H1 (cell line): ENCODE results near the gene MTFR1L. TPM values are rescaled to one million over a fixed set of nuclear protein-coding genes. Genes with fewer than 3 reads are reported as not detected.

Experiments
- CBX8 ChIP-seq: fragments of 300-800, 300-1000 bp; sonication (generic); IDR thresholded peaks from 2 replicates; pipeline ENCODE4 v1.7.1; 2016; ENCODE audit warnings: low read depth, low read length, borderline replicate concordance
- MAFK ChIP-seq: IDR thresholded peaks from 2 replicates; pipeline ENCODE4 v1.6.1; 2012; ENCODE audit warnings: low read depth, mild to moderate bottlenecking, improper control_type of control experiment, low read length
- SP4 ChIP-seq: IDR thresholded peaks from 2 replicates; pipeline ENCODE4 v1.6.1; 2012; ENCODE audit warnings: low read length, inconsistent platforms
- YY1 ChIP-seq: IDR thresholded peaks from 2 replicates; pipeline ENCODE4 v1.6.1; 2011; ENCODE audit warnings: low read depth, mild to moderate bottlenecking, low read length
- polyA plus RNA-seq, 7 experiments: library from polyadenylated mRNA; depleted of rRNA in 3 of 7; stranded (reverse) in 5 of 7; unstranded in 2 of 7; fragments of >200 nt in 5 of 7; fragments of 200-250 nt in 2 of 7; gene quantifications; 1 replicate in 5 of 7; 2 replicates in 1 of 7; 4 replicates in 1 of 7; pipeline versions ENCODE4 v1.2.1 to v1.2.3, GENCODE V29; 2011 to 2013; ENCODE audit warnings: missing spikeins in 2 of 7, mixed read lengths in 2 of 7
- total RNA-seq: library from RNA; stranded (reverse); fragmentation: NEBNext Ultra II Directional; extraction: Animal tissue kit (Norgen Biotek cat#: 25700); gene quantifications from 2 replicates; pipeline ENCODE4 v1.2.1, GENCODE V29; 2021
- TF ChIP-seq, protein P1 (sequence below): fragments of 300-600 bp; sonication (generic); IDR thresholded peaks from 2 replicates; pipeline ENCODE4 v1.7.1; 2012; ENCODE audit warnings: low read length, moderate library complexity, mild to moderate bottlenecking, inconsistent platforms; ENCODE audit not compliant: insufficient replicate concordance
- TF ChIP-seq, protein P2 (sequence below), 3 experiments: IDR thresholded peaks; 1 replicate in 2 of 3; 2 replicates in 1 of 3; pipeline versions ENCODE4 v1.5.1 to v1.6.1; 2011; ENCODE audit warnings: low read length in 3 of 3, mild to moderate bottlenecking in 3 of 3, inconsistent platforms in 2 of 3, low read depth in 1 of 3, moderate library complexity in 1 of 3; ENCODE audit not compliant: insufficient read depth in 1 of 3; ENCODE audit errors: control extremely low read depth in 1 of 3
- TF ChIP-seq, protein P3 (sequence below): IDR thresholded peaks from 2 replicates; pipeline ENCODE4 v1.6.1; 2012; ENCODE audit warnings: inconsistent platforms

MTFR1L gene
- total and polyA plus RNA-seq, 2 of the 8 experiments (the other 6 are each of a cell fraction or from before 2014, with no cell fraction given): 20.8 to 23.1 TPM

DNA sequence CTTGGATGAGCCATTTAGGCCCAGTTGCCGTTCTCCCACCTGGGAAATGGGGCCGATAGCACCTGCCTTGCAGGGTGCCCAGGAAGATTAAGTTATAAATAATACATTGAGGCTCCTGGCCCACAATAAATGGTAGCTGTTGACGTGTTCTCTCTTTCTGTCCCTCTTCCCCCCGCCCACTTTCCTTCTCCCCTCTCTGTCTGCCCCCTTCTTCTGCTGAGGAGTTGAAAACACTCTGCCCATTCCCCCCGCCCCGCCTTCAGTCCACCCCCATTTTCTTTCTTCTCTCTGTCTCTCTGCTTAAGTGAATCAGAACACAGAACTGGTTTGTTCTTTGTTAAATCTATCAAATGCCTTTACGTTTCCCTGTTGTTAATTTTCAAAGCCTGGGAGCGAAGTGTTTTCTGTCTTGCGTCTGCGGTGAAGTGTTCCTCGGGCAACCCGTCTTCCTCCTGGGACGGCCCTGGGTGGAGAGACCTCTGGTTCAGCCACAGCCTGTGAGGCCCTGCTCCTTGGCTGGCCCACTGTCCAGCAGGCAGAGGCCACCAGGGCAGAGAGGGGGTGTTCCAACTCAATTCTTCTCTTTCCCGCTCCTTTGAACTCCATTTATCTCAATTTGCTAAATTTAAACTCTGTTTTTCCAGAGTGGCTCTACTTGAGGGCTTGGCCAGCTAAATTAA is 49.1 kb upstream of the MTFR1L start (continued):
- TF ChIP-seq, protein P1, sequence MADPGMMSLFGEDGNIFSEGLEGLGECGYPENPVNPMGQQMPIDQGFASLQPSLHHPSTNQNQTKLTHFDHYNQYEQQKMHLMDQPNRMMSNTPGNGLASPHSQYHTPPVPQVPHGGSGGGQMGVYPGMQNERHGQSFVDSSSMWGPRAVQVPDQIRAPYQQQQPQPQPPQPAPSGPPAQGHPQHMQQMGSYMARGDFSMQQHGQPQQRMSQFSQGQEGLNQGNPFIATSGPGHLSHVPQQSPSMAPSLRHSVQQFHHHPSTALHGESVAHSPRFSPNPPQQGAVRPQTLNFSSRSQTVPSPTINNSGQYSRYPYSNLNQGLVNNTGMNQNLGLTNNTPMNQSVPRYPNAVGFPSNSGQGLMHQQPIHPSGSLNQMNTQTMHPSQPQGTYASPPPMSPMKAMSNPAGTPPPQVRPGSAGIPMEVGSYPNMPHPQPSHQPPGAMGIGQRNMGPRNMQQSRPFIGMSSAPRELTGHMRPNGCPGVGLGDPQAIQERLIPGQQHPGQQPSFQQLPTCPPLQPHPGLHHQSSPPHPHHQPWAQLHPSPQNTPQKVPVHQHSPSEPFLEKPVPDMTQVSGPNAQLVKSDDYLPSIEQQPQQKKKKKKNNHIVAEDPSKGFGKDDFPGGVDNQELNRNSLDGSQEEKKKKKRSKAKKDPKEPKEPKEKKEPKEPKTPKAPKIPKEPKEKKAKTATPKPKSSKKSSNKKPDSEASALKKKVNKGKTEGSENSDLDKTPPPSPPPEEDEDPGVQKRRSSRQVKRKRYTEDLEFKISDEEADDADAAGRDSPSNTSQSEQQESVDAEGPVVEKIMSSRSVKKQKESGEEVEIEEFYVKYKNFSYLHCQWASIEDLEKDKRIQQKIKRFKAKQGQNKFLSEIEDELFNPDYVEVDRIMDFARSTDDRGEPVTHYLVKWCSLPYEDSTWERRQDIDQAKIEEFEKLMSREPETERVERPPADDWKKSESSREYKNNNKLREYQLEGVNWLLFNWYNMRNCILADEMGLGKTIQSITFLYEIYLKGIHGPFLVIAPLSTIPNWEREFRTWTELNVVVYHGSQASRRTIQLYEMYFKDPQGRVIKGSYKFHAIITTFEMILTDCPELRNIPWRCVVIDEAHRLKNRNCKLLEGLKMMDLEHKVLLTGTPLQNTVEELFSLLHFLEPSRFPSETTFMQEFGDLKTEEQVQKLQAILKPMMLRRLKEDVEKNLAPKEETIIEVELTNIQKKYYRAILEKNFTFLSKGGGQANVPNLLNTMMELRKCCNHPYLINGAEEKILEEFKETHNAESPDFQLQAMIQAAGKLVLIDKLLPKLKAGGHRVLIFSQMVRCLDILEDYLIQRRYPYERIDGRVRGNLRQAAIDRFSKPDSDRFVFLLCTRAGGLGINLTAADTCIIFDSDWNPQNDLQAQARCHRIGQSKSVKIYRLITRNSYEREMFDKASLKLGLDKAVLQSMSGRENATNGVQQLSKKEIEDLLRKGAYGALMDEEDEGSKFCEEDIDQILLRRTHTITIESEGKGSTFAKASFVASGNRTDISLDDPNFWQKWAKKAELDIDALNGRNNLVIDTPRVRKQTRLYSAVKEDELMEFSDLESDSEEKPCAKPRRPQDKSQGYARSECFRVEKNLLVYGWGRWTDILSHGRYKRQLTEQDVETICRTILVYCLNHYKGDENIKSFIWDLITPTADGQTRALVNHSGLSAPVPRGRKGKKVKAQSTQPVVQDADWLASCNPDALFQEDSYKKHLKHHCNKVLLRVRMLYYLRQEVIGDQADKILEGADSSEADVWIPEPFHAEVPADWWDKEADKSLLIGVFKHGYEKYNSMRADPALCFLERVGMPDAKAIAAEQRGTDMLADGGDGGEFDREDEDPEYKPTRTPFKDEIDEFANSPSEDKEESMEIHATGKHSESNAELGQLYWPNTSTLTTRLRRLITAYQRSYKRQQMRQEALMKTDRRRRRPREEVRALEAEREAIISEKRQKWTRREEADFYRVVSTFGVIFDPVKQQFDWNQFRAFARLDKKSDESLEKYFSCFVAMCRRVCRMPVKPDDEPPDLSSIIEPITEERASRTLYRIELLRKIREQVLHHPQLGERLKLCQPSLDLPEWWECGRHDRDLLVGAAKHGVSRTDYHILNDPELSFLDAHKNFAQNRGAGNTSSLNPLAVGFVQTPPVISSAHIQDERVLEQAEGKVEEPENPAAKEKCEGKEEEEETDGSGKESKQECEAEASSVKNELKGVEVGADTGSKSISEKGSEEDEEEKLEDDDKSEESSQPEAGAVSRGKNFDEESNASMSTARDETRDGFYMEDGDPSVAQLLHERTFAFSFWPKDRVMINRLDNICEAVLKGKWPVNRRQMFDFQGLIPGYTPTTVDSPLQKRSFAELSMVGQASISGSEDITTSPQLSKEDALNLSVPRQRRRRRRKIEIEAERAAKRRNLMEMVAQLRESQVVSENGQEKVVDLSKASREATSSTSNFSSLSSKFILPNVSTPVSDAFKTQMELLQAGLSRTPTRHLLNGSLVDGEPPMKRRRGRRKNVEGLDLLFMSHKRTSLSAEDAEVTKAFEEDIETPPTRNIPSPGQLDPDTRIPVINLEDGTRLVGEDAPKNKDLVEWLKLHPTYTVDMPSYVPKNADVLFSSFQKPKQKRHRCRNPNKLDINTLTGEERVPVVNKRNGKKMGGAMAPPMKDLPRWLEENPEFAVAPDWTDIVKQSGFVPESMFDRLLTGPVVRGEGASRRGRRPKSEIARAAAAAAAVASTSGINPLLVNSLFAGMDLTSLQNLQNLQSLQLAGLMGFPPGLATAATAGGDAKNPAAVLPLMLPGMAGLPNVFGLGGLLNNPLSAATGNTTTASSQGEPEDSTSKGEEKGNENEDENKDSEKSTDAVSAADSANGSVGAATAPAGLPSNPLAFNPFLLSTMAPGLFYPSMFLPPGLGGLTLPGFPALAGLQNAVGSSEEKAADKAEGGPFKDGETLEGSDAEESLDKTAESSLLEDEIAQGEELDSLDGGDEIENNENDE: no peak
- TF ChIP-seq MAFK (no peak), YY1 (no peak), SP4 (no peak), CBX8 (no peak)
- TF ChIP-seq, protein P2, sequence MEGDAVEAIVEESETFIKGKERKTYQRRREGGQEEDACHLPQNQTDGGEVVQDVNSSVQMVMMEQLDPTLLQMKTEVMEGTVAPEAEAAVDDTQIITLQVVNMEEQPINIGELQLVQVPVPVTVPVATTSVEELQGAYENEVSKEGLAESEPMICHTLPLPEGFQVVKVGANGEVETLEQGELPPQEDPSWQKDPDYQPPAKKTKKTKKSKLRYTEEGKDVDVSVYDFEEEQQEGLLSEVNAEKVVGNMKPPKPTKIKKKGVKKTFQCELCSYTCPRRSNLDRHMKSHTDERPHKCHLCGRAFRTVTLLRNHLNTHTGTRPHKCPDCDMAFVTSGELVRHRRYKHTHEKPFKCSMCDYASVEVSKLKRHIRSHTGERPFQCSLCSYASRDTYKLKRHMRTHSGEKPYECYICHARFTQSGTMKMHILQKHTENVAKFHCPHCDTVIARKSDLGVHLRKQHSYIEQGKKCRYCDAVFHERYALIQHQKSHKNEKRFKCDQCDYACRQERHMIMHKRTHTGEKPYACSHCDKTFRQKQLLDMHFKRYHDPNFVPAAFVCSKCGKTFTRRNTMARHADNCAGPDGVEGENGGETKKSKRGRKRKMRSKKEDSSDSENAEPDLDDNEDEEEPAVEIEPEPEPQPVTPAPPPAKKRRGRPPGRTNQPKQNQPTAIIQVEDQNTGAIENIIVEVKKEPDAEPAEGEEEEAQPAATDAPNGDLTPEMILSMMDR (IDR thresholded peaks at IDR 0.05; ENCODE audit: control extremely low read depth in 1 of 3, insufficient read depth in 1 of 3, low read depth in 1 of 3, low read length in 3 of 3): no peak
- TF ChIP-seq, protein P3, sequence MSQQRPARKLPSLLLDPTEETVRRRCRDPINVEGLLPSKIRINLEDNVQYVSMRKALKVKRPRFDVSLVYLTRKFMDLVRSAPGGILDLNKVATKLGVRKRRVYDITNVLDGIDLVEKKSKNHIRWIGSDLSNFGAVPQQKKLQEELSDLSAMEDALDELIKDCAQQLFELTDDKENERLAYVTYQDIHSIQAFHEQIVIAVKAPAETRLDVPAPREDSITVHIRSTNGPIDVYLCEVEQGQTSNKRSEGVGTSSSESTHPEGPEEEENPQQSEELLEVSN: no peak
